CD4-positive, alpha-beta T cell treated with Interleukin-15 for 1 hour (primary cell): ENCODE results near the gene BCAR1.
"Not testable (repeated sequence)": the region's sequence is repeated elsewhere in the genome, so short reads cannot be mapped to it uniquely, and the experiment has no call there.

Source experiments
- DNase-seq: peaks from one replicate; pipeline ENCODE4 v3.0.0-alpha.2; 2020

Gene BCAR1

GRCh38 chr16:75238132-75238852 is 13.1 kb downstream of the BCAR1 start:
- DNase-seq, result no peak

GRCh38 chr16:75237398-75238131 is 13.9 kb downstream of the BCAR1 start:
- no peak for DNase-seq

- DNase-seq, result no peak
Measured at GRCh38 chr16:75236736-75237397, 14.6 kb downstream of the BCAR1 start.

DNA sequence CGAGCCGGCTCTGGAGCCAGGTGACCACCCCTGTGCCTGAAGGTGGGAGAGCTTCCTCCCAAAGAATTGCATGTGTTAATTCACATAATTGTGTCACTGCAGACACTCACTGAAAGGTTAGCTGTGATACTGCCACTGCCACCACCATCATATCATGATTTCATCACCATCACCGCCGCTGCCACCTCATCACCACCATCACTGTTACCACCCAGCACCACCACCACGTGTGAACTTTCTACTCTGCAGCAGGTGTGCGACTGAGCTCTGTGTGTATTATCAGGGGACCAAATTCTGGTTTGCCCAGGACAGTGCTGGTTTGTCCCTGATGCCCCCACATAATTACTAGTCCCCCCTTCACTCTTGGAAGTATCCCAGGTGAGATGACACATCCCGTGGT is 15.2 kb downstream of the BCAR1 start:
- no peak for DNase-seq

GRCh38 chr16:75235721-75236193 is 15.7 kb downstream of the BCAR1 start:
- DNase-seq, result no peak

DNA sequence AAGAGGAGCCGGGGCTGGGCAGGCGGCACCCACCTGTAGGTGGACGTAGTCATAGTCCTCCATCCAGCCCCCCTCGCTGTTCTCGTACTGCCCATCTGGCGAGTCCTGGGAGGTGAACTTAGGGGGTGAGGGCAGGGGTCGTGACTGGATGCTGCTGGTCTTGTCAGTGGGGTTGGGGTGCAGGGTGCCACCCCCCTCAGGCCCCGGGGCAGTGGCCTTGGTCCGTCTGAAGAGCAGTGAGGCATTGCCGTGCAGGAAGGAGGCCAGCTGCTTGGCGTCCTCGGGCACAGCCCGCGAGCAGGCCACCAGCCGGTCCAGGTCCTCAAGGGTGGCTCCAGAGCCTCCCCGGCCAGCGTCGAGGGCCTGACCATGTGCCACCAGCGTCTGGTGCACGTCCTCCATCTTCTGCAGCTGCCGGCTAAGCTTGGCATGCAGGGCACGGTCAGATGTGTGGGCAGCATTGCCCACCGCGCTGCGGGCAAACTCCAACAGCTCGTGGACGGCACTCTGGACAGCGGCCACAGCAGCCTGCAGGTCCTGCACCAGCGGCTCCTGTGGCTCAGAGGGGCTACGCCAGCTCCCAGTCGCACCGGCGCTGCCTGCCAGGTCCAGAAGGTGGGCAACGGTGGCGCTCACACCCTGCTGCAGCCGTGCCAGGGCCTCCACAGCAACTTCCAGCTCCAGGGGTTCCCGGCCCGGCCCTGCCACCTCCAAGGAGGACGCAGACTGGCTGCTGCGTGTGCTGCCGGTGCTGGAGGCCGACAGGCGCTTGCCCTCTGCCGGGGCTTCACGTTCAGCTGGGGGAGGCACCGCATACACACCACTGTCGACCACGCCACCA is 16.3 kb downstream of the BCAR1 start:
- DNase-seq, result no peak

GRCh38 chr16:75233611-75233938 is 17.8 kb downstream of the BCAR1 start:
- DNase-seq, result no peak

GRCh38 chr16:75231570-75231969 is 19.9 kb downstream of the BCAR1 start:
- no peak for DNase-seq

GRCh38 chr16:75230471-75231110 is 20.8 kb downstream of the BCAR1 start:
- no peak for DNase-seq

DNA sequence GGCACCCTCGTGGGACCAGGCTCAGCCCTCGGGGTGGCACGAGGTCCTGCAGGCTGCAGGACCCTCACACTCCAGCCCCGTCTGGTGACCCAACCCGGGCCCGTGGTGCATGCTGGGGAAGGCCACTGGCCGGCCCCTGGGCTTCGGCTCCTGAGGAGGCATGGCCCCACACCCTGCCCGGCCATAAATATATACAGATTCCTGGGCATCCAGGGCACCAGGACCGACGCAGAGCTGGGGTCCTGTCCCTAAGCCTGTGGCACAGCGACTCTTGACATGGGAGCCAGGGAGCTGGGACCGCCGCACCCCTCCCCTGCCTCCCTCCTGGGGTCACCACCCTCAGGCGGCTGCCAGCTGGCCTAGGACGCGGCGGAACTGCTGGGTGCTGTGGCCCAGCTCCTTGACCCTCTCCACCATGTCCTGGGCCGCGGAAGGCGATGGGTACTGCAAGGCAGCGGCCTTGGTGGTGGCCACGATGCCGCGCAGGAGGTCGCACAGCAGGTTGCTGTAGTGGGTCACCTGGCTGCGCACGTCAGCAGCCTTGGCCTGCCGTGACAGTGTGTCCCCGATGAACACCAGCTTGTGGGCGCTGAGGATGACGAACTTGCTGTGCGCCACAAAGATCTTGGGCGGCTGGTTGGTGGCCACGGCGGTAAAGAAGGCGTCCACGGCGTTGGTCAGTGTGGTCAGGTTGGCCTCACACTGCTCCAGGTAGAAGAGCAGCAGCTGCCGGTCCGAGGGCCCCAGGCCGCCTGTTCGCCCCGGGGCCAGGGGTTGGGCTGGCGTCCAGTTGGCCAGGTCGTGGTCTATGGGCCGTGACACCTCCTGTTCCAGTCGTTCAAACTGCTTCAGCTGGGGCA is 22.0 kb downstream of the BCAR1 start:
- no peak for DNase-seq

- no peak for DNase-seq
Measured at GRCh38 chr16:75228143-75228976, 23.1 kb downstream of the BCAR1 start.

- no peak for DNase-seq
Measured at GRCh38 chr16:75227361-75228142, 23.9 kb downstream of the BCAR1 start.

DNA sequence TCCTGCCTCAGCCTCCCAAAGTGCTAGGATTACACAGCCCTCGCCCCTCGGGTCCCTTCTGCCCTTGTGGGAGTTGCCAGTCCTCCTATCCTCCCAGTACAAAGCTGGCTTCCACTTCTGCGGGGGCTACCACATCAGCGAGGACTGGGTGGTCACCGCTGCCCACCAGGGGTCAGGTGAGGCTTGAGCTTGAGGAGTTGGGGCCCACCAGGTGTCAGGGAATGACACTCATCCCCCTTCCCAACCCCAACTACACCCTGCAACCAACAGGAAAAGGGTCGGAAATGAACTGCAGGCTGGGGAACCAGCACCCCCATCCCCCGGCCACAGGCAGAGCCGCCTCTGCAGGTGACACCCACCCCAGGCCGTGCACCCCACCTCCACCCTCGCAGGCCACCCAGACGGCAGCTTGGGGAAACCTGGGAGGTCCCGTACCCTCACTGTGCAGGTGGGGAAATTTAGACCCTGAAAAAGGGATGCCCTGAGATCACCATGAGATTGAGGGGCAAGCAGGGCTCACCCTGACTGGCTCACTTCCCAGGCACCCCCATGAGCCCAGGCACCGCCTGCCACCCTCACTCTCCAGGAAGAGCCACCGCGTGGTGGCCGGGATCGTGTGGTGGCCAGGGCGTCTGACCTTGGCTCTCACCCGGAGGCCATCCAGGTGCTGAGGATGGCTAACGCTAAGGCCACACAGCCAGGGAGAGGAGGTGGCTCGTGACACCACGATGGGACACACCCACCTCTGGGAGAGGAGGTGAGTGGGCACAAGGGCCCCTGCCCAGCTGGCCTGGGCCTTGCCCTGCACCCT is 24.7 kb downstream of the BCAR1 start:
- DNase-seq, result no peak

DNA sequence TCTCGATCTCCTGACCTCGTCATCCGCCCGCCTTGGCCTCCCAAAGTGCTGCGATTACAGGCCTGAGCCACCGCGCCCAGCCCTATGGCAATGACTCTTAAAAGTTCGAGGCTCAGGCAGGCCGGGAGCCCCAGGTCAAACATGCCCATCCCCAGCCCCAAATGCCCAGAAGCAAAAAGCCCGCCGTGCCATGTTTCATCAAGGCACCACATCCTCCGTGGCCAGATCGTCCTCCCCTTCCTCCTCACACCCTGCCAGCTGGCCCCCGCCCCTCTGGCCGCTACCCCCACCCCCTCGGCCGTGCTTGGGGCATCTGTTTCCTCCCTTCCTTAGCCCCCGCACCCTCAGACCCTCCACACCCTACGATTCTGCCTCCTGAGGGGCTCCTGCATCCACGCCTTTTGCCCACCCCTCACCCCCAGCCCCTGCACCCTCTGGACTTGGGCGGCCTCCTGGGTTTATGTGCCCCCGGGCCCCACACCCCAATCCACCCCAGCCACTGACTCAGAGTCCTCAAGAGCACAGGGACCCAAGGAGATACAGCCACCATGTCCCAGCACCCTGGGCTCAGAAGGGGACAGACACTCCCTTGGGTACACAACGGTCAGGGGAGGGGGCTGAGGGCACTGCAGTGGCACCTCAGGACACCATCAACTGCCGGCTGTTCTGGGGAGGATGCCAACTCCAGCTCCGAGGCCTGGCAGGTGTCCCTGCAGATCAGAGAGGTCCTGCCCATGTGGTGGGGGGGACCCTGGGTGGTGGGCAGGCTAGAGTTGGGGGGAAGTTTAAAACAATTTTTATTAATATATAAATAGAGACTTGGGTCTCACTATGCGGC is 25.5 kb downstream of the BCAR1 start:
- no peak for DNase-seq

GRCh38 chr16:75225092-75225491 is 26.3 kb downstream of the BCAR1 start:
- no peak for DNase-seq

- DNase-seq, result no peak
Measured at GRCh38 chr16:75224306-75225082, 26.9 kb downstream of the BCAR1 start.

DNA sequence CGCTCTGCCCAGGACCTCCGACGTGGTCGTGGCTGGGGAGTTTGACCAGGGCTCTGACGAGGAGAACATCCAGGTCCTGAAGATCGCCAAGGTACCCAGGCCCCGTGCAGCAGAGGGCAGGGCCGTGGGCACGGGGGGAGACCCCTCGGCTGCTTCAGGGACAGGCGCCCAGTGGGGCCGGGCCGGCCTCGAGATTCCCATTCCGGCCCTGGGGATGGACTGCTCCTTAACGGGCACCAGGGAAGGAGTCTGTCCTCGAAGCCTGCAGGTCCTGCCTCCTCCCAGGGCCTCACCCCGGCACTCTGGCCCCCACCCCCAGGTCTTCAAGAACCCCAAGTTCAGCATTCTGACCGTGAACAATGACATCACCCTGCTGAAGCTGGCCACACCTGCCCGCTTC is 28.3 kb downstream of the BCAR1 start:
- not testable (repeated sequence) for DNase-seq
